GM12865 (cell line): Measurements from ENCODE around the gene SUSD4.

ENCODE experiments used
- DNase-seq: peaks from one replicate; pipeline ENCODE4 v3.0.0; 2010; ENCODE audit warnings: low read depth
- H3K4me3 ChIP-seq: 2 replicates; pipeline ENCODE4 v1.5.1; 2011; ENCODE audit warnings: mild to moderate bottlenecking, low read depth, low read length, control low read depth
- CTCF ChIP-seq: IDR thresholded peaks from 2 replicates; pipeline ENCODE4 v1.5.1; 2011; ENCODE audit warnings: low read length, control low read depth, low read depth, inconsistent platforms; ENCODE audit not compliant: insufficient read depth; ENCODE audit errors: missing control alignments

The SUSD4 gene

GRCh38 chr1:223390618-223391017, 26.6 kb upstream of the SUSD4 start:
- no peak for TF ChIP-seq CTCF
- no peak for DNase-seq

GRCh38 chr1:223386013-223386412, 22.0 kb upstream of the SUSD4 start:
- DNase-seq = no peak
- H3K4me3 ChIP-seq = no peak overlapping the region
- no peak for TF ChIP-seq CTCF

More at GRCh38 chr1:223390618-223391017, 26.6 kb upstream of the SUSD4 start:
- H3K4me3 ChIP-seq = no peak overlapping the region

GRCh38 chr1:223378754-223379153, 14.8 kb upstream of the SUSD4 start:
- no peak for DNase-seq
- no peak for TF ChIP-seq CTCF
- H3K4me3 ChIP-seq = no peak overlapping the region

DNA sequence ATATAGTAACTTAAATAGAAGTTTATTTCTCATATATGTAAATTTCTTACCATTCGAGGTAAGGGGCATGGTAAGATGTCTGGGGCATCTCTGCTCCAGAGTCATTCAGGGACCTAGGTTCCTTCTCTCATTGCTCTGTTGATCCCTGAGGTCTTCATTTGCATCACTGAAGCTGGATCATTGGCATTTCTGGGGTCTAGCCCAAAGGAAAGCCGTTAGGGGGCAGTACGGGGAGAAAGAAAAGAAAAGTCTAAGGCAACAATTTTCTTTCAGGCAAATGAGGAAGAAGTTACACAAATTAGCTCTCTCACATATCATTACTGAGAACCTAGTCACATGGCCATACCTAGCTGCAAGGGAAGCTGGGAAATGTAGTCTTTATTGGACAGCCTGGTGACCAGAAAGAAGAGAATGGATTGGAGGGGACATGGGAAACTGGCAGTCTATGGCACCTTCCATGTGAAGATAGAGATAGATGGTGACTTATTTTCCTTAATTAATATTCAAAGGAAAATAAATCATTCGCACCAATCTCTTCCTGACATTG, 10.2 kb upstream of the SUSD4 start:
- no peak for TF ChIP-seq CTCF
- no peak for DNase-seq

GRCh38 chr1:223364685-223365382, 858 bp upstream of the SUSD4 start:
- no peak overlapping the region for H3K4me3 ChIP-seq
- no peak for TF ChIP-seq CTCF
- DNase-seq = no peak

More for the DNA sequence above, 10.2 kb upstream of the SUSD4 start:
- H3K4me3 ChIP-seq = no peak overlapping the region

DNA sequence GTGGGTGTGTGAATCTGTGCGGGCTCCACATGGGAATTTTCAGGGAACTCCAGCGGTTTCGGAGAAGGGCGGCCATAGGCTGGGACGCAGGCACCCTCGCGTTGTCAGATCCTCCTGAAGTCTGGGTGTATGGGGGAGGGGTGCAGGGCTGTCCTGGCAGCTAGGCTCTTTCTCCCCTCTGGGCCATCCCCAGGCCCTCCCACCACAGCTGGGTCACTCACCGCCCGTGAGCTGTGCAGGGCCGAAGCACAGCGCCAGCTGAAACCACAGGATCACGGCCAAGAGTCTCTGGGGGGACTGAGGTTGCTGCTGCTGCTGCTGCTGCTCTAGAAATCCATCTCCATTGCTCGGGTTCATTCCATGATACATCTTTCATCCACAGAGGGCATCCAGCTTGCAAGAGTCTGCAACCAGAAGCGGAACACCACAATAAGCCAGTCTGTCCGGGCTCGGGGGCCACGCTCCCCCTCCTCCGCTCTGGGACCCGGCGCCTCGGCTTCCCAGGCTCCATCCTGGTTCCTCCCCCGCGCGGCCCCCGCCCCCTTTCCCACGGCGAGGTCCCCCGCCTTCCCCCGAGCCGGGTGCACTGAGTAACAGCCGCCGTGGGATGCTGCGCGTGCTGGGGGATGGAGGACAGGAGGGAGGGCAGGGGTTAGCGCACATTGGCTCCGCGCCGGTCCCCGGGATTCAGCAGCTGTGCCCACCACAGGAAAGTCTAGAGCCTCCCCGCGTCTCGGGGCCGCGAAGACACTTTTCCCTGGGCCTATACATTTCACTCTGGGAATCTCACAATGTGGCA, 720 bp downstream of the SUSD4 start:
- no peak for DNase-seq
- peak overlapping the region; percentile 35 for H3K4me3 ChIP-seq
- TF ChIP-seq CTCF = no peak

- TF ChIP-seq CTCF = no peak
- DNase-seq = no peak
- no peak overlapping the region for H3K4me3 ChIP-seq
Measured at GRCh38 chr1:223358826-223359225, 5.2 kb downstream of the SUSD4 start.
